Glutamatergic neuron (in vitro differentiated cells): Measurements from ENCODE around the gene TTBK1. TPM values are rescaled to one million over a fixed set of nuclear protein-coding genes. Genes with fewer than 3 reads are reported as not detected.
A peak's percentile ranks its signal among the peaks of the same experiment; 100 is the strongest.

Experiments
- DNase-seq: peaks from one replicate; pipeline ENCODE4 v3.0.0; 2022
- H3K27ac Mint-ChIP-seq: one replicate; pipeline ENCODE4 v1.8.0; 2020; ENCODE audit warnings: mild to moderate bottlenecking, mixed read lengths, inconsistent platforms; ENCODE audit not compliant: unreplicated experiment
- H3K27me3 Mint-ChIP-seq: one replicate; pipeline ENCODE4 v1.8.0; 2020; ENCODE audit warnings: mild to moderate bottlenecking, moderate library complexity, mixed read lengths, inconsistent platforms; ENCODE audit not compliant: unreplicated experiment
- H3K36me3 Mint-ChIP-seq: one replicate; pipeline ENCODE4 v1.8.0; 2020; ENCODE audit warnings: mild to moderate bottlenecking, mixed read lengths, inconsistent platforms; ENCODE audit not compliant: unreplicated experiment
- H3K4me1 Mint-ChIP-seq: one replicate; pipeline ENCODE4 v1.8.0; 2020; ENCODE audit warnings: mild to moderate bottlenecking, low read depth, mixed read lengths, inconsistent platforms; ENCODE audit not compliant: unreplicated experiment
- H3K4me3 Mint-ChIP-seq: one replicate; pipeline ENCODE4 v1.8.0; 2020; ENCODE audit warnings: mild to moderate bottlenecking, mixed read lengths, inconsistent platforms; ENCODE audit not compliant: unreplicated experiment
- H3K9me3 Mint-ChIP-seq: one replicate; pipeline ENCODE4 v1.8.0; 2020; ENCODE audit warnings: mild to moderate bottlenecking, moderate library complexity, mixed read lengths, inconsistent platforms; ENCODE audit not compliant: unreplicated experiment
- CTCF ChIP-seq: fragments of 200-600 bp; sonication (generic); IDR thresholded peaks from one replicate; pipeline ENCODE4 v1.5.0; 2021; ENCODE audit not compliant: partially characterized antibody, unreplicated experiment
- total RNA-seq: library from RNA; stranded (reverse); fragmentation: NEBNext Ultra II Directional; extraction: Animal tissue kit (Norgen Biotek cat#: 25700); gene quantifications from one replicate; pipeline ENCODE4 v1.2.1, GENCODE V29; 2021; ENCODE audit not compliant: unreplicated experiment

The TTBK1 gene
- total RNA-seq, 1 donor from 2014 or later = 47.3 TPM

- no peak overlapping the region for H3K27ac Mint-ChIP-seq
- no peak overlapping the region for H3K4me3 Mint-ChIP-seq
- H3K36me3 Mint-ChIP-seq = no peaks in the 10 kb centered on the region
These were observed 20.7 kb upstream of the TTBK1 start for GRCh38 chr6:43222418-43223059.

GRCh38 chr6:43223175-43223574 is 20.1 kb upstream of the TTBK1 start:
- Mint-ChIP-seq H3K36me3 (no peaks in the 10 kb centered on the region), H3K4me1 (no peaks in the 10 kb centered on the region), H3K9me3 (peaks cover 3% of the 10 kb centered on the region), H3K27ac (no peak overlapping the region), H3K27me3 (peaks cover 17% of the 10 kb centered on the region), H3K4me3 (no peak overlapping the region)
- no peak for TF ChIP-seq CTCF
- no peak for DNase-seq

More at GRCh38 chr6:43222418-43223059, 20.7 kb upstream of the TTBK1 start:
- DNase-seq = no peak
- TF ChIP-seq CTCF = no peak
- Mint-ChIP-seq H3K27me3 (peaks cover 17% of the 10 kb centered on the region), H3K9me3 (peaks cover 4% of the 10 kb centered on the region), H3K4me1 (no peaks in the 10 kb centered on the region)

GRCh38 chr6:43226192-43226851 is 17.0 kb upstream of the TTBK1 start:
- Mint-ChIP-seq H3K4me1 (no peaks in the 10 kb centered on the region), H3K27me3 (peaks cover 22% of the 10 kb centered on the region)

GRCh38 chr6:43228951-43229802 is 14.1 kb upstream of the TTBK1 start, which contains the start of gene DNPH1:
DNPH1 (minus strand) TSS chr6:43229481; CDS start chr6:43229456, 25 bp downstream.
- TF ChIP-seq CTCF = peak; percentile 95

More at GRCh38 chr6:43226192-43226851, 17.0 kb upstream of the TTBK1 start:
- H3K36me3 Mint-ChIP-seq = peaks cover 2% of the 10 kb centered on the region
- TF ChIP-seq CTCF = no peak
- peaks cover 3% of the 10 kb centered on the region for H3K9me3 Mint-ChIP-seq
- no peak overlapping the region for H3K27ac Mint-ChIP-seq
- DNase-seq = no peak
- H3K4me3 Mint-ChIP-seq = no peak overlapping the region

More at GRCh38 chr6:43228951-43229802, 14.1 kb upstream of the TTBK1 start, which contains the start of gene DNPH1:
- no peaks in the 10 kb centered on the region for H3K4me1 Mint-ChIP-seq
- peaks cover 5% of the 10 kb centered on the region for H3K36me3 Mint-ChIP-seq
- peaks cover 18% of the 10 kb centered on the region for H3K27me3 Mint-ChIP-seq
- no peak within 1 kb of the TSS for H3K27ac Mint-ChIP-seq
- DNase-seq = peak; percentile 86
- peaks cover 6% of the 10 kb centered on the region for H3K9me3 Mint-ChIP-seq
- H3K4me3 Mint-ChIP-seq = peak within 1 kb of the TSS; percentile 81
